ENCODE results near the gene KHDRBS1.
"Not testable (repeated sequence)": the region's sequence is repeated elsewhere in the genome, so short reads cannot be mapped to it uniquely, and the experiment has no call there.

KHDRBS1 gene

DNA sequence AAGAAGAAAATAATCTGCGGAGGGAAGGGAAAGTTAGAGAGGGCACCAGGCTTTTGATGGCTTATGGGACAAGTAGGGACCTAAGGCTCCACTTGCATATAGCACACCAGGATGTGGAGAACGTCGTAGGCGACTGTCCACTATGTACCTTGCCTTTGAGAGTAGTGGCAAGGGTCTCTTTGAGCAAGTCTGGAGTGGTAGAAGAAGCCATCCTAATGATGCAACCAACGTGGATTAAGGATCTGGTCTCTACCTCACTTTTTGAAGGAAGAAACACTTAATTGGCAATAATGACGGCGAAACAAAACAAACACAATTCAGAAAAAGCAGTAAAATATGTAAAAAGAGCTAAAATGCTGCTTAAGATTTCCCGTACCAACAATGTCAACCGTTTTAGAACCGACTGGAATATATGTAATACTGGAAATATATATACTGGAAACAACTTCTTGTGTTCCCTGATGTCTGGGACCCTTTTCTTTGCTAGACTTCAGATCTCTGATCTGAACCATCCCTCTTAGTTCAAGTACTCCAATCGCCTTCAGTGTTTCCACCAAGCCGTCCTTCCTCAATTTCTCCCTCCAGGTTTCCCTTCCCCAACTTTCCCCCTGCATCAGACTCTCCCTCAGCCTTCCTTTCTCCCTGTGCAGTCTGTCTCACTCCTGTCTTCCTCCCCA lies 821 bp upstream of the KHDRBS1 start:
- DNase-seq (ENCODE audit: low read depth in 3 of 3, low spot score in 1 of 3), result no peak

DNA sequence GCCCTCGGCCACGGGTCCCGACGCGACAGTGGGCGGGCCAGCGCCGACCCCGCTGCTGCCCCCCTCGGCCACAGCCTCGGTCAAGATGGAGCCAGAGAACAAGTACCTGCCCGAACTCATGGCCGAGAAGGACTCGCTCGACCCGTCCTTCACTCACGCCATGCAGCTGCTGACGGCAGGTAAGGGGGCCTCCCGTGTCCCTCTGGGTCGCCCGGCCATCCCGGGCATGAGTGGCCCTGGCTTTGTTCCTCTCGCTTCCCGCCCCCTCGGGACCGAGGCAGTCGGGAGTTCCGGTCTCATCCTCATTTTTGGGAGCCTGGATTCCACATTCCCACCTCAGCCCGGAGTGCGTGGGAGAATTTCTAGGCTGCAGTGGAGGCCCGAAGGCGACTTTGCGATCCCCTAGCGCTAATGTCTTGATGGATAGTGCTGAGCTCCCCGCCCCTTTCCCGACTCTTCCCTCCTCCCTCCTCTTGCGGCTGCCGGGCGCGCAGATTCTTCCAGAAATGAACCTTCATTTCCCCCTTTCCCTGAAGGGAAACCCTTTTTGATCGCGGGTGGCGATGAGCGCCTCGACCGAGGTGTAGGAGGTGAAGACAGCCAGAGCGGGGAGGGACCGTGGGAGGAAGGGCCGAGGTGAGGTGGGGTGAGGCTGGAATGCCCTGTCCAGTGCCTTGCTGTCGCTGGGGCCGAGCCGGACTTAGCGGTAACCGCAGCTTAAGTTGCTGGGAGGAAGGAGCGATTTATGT lies 705 bp downstream of the KHDRBS1 start:
- peak in 2 of 3 donors; percentile 11 to 17 for DNase-seq (ENCODE audit: low read depth in 3 of 3, low spot score in 1 of 3)

DNA sequence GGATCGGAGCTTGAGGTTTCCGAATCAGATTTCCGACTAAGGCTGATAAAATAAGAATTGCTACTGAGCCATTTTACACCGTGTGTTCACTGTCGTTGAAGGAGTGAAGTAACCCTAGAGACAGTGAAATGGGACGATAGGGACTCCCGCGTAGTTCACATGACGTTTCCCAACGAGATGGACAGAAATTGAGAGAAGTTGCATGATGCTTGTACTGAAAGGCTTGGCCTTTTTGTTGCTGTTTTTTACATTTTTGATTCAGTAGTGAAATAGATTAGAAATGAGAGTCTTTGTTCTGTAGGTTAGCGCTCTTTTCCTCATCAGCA lies 1.2 kb downstream of the KHDRBS1 start:
- DNase-seq (ENCODE audit: low read depth in 3 of 3, low spot score in 1 of 3), result no peak

DNA sequence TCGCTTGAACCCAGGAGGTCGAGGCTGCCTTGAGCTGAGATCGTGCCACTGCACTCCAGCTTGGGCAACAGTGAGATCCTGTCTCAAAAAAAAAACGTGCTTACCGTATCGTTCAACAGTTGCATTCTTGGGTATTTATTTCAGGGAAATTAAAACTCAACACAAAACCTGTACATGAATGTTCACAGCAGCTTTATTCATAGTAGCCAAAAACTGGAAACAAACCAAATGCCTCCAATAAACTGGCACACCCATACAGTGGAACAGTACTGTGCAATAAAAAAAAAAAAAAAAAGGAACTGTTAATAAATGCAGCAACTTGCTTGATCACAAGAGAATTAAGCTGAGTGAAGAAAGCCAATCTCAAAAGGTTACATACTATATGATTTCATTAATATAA lies 6.7 kb downstream of the KHDRBS1 start:
- no peak for DNase-seq (ENCODE audit: low read depth in 3 of 3, low spot score in 1 of 3)

DNA sequence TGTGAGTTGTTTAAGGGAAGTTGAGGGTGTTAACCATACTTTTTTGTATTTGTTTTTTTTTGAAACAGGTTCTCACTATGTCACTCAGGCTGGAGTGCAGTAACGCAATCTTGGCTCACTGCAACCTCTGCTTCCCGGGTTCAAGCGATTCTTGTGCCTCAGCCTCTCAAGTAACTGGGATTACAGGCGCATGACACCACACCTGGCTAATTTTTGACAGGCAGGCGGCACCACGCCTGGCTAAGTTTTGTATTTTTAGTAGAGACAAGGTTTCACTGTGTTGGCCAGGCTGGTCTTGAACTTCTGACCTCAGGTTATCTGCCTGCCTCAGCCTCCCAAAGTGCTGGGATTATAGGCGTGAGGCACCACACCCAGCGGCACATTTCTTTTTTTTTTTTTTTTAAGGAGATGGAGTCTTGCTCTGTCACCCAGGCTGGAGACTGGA lies 7.9 kb downstream of the KHDRBS1 start:
- not testable (repeated sequence) for DNase-seq (ENCODE audit: low read depth in 3 of 3, low spot score in 1 of 3)

DNA sequence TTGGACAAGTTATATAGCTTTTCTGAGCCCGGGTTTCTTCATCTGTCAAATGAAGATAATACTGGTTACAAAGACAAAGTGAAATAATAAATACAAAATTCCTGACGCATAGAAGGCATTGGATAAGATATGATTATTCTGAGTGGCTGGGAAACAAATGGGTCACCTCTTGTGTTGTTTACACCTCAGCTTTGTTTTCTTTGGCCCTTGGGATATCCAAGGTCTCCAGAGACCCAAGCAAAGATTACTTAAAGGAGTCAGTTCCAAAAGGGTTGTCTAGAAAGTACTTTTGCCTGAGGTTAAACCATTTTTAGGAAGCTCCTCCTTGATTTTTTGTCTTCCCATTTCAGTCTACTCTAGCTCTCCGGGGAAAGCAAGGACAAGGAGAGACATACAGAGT lies 9.7 kb downstream of the KHDRBS1 start:
- no peak for DNase-seq (ENCODE audit: low read depth in 3 of 3, low spot score in 1 of 3)

DNA sequence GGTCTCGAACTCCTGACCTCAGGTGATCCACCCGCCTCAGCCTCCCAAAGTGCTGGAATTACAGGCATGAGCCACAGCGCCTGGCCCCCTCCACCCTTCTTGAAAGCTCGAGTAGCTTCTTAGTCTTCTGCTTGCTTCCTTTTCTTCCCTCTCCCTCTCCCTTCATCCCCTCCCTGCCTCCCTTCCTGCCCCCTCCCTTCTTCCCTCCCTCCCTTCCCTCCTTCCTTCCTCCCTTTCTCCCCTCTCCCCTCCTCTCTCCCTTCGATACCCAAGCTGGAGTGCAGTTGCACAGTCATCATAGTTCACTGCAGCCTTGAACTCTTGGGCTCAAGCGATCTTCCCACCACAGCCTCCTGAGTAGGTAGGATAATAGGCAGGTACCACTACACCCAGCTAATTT lies 11.8 kb downstream of the KHDRBS1 start:
- DNase-seq (ENCODE audit: low read depth in 3 of 3, low spot score in 1 of 3), result no peak

DNA sequence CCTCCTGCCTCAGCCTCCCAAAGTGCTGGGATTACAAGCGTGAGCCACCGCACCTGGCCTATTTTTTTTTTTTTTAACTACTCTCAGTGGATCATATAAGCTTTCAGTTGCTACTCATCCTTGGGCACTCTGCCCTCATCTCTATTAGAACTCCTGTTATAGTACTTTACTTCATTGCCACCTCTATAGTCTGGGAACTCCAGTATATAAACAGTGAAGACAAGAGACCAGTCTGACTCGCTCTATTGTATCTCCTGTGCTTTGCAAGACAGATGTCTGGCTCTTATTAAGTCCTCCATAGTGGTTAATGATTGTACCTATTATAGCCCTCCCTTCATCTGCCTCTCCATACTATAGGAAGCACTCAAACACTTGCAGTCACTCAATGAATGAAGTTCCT lies 15.1 kb downstream of the KHDRBS1 start:
- no peak for DNase-seq (ENCODE audit: low read depth in 3 of 3, low spot score in 1 of 3)

DNA sequence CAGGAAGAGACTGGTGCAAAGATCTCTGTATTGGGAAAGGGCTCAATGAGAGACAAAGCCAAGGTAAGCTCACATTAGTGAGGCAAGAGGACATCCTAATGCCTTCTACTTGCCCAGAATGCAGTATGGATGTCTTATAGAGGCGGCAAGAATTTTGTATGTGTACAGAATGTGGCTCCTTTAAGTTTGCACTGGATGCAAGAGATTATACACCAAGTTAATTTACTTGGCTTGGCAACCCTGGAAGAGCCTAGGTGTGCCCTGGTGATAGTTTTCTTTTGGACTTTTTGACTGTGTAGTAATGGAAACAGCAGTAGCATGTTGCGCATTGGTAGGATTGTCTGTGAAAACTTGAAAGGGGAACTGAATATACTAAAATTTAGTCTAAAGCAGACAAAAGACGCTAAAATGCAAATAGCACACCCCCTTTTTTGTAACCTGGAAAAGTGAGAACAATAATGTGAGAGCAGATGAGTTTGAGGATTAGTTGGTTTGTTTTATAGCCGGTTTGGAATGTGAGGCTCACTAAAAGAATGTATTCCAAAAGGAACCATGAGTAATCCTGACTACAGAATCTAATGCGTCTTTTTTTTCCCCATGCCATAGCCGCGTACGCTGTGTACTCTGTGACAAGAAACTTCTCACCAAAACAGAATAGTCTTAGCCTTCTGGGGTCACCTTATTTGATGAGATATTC lies 18.1 kb downstream of the KHDRBS1 start:
- no peak for DNase-seq (ENCODE audit: low read depth in 3 of 3, low spot score in 1 of 3)

DNA sequence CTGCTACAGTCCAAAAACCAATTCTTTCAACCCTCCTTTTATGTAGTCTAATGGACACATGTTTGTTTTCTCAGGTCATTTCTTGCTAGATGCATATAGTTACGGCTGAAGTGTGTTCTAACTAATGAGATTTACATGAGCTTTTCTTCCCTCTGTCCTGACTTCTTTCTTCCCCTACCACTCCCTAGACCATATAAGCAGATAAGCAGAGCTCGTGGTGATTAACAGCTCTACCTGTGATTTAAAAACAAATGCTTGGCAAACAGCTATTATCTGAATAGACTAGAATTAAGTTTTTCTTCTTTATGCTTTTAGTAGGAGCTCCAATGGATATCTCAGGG lies 18.6 kb downstream of the KHDRBS1 start:
- no peak for DNase-seq (ENCODE audit: low read depth in 3 of 3, low spot score in 1 of 3)

DNA sequence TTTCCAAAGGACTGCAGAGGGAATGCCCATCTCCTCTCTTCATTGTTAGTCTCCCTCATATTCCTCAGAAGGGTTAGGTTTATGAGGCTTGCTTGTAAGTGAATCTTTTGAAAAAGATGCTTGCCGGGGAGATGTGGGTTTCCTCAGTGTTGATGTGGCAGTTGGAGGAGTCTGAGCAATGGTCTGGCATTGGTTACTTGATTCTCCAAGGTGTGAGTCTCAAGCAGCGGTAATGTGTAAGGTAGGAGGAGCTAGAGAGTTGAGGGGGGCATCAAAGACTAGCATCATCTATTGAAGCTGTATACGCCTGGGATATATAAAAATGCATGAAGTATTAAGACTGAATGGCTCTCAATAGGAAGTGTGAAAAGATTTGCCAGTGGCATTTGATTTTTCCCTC lies 21.5 kb downstream of the KHDRBS1 start:
- no peak for DNase-seq (ENCODE audit: low read depth in 3 of 3, low spot score in 1 of 3)

DNA sequence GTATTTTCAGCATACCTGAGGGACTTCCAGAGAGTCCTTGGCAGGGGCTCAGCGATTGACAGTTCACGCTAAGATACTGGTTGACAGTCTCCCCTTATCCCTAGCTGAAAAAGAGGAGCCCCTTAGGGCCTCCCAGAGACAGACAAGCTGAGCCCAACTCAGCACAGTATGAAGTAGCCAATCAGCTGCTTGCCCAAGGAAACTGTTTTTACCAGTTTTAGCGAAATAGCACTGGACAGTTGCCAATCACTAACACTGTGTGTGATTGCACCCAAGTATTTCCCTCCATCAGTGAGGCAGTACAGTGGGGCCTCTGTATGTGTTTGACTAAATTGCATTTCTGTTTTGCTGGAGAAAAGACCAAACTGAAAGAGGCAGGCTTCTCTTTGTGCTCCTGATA lies 27.0 kb downstream of the KHDRBS1 start:
- no peak for DNase-seq (ENCODE audit: low read depth in 3 of 3, low spot score in 1 of 3)

DNA sequence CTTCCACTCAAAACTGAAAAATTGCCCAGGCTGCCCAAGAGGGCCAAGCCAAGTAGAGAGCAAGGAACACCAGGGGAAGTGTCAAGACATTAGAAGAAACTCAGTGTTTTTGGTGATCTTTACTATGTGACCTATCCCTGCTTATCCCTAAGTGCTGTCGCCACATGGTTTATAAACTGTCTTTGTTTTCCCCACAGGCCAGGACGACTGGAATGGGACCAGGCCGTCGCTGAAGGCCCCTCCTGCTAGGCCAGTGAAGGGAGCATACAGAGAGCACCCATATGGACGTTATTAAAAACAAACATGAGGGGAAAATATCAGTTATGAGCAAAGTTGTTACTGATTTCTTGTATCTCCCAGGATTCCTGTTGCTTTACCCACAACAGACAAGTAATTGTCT lies 28.7 kb downstream of the KHDRBS1 start:
- no peak for DNase-seq (ENCODE audit: low read depth in 3 of 3, low spot score in 1 of 3)

DNA sequence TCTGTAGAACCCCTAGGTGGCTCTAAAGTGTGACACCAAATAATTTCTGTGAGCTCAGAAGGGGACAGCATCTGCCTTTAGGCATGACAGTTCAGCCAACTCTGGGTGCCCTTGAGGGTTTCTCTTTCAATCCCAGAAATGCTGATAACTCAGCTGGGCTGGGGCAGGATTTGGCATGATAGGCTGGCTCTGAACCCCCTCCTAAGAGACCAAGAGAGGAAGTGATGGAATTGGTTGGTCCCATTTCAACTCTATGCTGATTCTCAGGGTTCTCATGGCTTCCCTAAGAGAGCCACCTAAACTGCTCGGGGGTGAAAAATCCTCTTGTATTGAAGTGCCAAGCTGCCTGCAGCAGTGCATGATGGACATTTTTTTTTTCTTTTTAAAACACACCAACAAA lies 30.6 kb downstream of the KHDRBS1 start:
- no peak for DNase-seq (ENCODE audit: low read depth in 3 of 3, low spot score in 1 of 3)

DNA sequence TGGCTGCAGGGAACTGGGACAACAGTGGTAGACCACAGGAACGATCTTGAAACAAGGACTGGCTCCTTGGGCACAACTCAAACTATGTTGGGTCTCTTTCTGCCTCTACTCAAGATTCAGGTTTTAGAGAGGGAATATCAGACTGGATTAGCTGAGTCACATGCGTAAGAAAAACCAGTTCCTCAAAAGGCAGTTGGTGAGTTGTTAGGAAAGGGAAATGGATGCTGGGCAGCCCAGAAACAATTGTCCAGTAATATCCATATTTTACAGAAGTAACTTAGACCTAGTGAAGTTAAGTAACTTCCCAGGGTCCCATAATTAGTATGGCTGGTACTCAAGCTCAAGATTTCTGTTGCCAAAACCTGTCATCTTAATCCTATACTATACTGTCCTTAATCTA lies 32.1 kb downstream of the KHDRBS1 start:
- DNase-seq (ENCODE audit: low read depth in 3 of 3, low spot score in 1 of 3), result no peak

DNA sequence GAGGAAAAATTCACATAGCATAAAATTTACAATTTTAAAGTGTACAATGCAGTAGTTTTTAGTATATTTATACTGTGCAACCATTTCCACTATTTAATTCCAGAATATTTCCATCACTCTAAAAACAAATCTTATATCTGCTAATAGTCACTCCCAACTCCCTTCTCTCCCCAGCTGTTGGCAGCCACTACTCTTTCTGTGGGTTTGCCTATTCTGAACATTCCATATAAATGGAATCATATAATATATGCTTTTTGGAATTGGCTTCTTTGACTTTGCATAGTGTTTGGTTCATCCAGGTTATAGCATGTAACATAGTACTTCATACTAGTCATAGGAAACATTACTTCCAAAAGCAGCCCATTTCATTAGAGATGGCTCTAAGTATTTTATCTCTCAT lies 34.0 kb downstream of the KHDRBS1 start:
- DNase-seq (ENCODE audit: low read depth in 3 of 3, low spot score in 1 of 3), result no peak

DNA sequence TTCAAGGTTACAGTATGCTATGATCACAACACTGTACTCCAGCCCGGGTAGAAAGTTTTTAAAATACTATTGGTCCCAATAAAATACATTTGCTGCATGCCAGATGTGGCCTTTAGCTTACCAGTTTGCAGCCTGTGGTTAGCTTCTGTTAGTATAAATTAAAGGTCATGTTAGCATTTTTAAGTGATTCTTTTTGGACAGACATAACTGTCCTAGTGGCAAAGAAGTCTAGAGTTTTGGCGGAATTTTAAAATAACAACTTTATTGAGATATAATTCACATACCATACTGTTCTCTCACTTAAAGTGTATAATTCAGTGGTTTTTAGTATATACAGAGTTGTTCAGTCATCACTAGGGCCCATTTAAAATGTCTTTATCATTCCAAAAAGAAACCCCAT lies 34.8 kb downstream of the KHDRBS1 start:
- DNase-seq (ENCODE audit: low read depth in 3 of 3, low spot score in 1 of 3), result no peak

DNA sequence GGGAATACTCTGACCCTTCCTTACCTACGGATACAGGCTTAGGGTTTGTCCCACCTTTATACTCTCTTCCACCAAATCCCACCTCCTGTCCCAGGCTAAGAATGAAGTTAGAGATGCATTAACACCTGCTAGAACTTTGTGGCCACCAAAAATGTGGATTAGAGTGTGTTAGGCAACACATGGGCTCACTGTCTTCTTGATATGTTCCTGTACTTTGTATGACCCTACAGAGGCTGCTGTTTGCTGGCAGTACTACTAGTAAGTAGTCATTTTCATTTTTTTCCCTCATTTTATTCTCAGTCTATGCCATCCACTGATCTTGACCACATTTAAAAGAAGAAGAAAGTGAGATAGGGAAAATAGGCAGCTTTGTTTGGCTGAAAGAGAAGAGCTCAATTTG lies 38.0 kb downstream of the KHDRBS1 start:
- no peak for DNase-seq (ENCODE audit: low read depth in 3 of 3, low spot score in 1 of 3)

DNA sequence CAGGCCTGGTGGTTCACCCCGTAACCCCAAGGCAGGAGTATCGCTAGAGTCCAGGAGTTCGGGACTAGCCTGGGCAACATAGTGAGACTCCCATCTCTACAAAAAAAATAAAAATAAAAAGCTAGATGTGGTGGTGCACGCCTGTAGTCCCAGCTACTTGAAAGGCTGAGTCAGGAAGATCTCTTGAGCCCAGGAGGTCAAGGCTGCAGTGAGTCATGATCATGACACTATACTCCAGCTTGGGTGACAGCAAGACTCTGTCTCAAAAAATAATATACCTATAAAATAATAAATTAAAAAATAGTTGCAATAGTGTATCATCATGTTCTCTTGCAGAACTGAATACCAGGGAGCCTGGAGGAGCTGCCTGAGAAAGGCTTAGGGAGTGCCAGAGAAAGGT lies 39.2 kb downstream of the KHDRBS1 start:
- DNase-seq (ENCODE audit: low read depth in 3 of 3, low spot score in 1 of 3), result no peak

DNA sequence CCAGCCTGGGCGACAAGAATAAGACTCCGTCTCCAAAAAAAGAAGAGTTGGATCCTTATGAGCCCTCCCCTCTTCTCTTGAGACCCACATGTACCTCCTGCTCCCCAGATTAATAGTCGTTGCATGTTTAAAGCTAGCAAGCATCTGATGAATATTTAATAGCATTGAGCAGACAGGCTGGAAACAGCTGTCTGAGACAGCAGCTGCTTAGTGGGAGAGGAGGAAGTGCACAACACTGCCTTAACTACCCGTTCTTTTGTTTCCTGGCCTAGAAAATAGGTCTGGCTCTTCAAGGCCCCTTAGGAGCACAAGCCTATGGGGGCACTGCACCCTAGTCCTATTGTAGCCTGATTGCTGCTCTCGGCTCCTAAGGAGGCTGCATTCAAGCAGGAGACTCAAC lies 41.7 kb downstream of the KHDRBS1 start:
- DNase-seq (ENCODE audit: low read depth in 3 of 3, low spot score in 1 of 3), result no peak

DNA sequence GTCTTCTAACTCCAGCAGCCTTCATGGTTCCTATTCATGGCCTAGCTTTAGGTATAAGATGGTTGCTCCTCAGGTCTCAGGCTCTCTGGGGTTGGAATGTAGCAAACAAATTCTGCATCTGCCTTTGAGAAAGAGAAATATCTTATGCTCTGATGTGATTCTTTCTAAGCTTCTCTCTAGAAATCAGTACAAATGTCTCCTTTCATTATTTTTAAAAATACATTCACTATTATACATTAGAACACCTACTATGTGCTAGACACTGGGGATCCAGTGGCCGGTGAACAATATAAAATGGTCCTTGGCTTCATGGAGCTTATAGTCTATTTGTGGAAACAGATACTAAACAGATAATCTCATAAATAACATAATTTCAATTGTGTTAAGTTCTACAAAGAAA lies 42.9 kb downstream of the KHDRBS1 start:
- no peak for DNase-seq (ENCODE audit: low read depth in 3 of 3, low spot score in 1 of 3)

DNA sequence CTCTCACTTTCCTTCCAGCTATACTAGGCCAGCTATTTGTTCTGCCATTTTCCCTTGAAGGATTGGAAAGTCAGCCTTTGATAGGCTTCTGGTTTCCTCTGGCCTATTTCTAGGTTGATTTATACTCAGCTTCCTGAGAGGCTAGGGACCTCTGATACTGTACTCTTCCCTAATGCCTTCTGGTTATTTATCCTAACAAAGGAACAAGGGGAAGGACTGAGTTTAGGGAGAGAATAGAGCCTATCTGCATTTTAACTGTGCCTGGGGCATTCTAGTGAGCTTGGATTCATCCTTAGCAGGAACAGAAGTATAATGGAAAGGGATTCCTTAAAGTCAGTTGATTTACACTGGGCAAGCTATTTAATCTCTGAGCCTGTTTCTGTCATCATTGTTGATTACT lies 47.2 kb downstream of the KHDRBS1 start:
- no peak for DNase-seq (ENCODE audit: low read depth in 3 of 3, low spot score in 1 of 3)

DNA sequence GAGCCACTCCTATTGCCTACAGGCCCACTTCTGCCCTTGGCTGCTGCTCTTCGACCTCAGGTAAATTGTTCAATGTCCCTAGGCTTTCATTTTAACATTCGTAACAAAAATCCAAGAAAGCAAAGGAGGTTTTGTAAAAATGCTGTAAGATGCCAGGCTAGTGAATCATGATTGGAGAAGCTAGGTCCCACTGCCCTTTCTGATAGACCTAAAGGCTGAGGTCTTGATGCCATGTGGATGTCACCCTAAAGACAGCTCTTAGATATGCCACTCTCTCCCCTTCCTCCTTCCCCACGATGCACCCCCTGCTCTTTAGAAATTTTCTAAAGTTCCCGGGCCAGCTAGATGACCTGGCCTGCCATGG lies 49.2 kb downstream of the KHDRBS1 start:
- no peak for DNase-seq (ENCODE audit: low read depth in 3 of 3, low spot score in 1 of 3)
